Gastroesophageal sphincter (tissue), 3 donors: ENCODE measurements around the gene COL25A1.
"Not testable (repeated sequence)": the region's sequence is repeated elsewhere in the genome, so short reads cannot be mapped to it uniquely, and the experiment has no call there.

Experiments used
- EP300 ChIP-seq: sonication (generic); formaldehyde crosslinking; IDR thresholded peaks from one replicate; pipeline ENCODE4 v1.6.1; 2017; ENCODE audit warnings: antibody characterized with exemption, mild to moderate bottlenecking
- POLR2AphosphoS5 ChIP-seq: sonication (generic); formaldehyde crosslinking; IDR thresholded peaks from one replicate; pipeline ENCODE4 v1.6.1; 2017; ENCODE audit warnings: antibody characterized with exemption
- TF ChIP-seq, protein P1 (sequence below), 4 experiments: fragments of 200-600 bp in 2 of 4; fragments of 450-650 bp in 2 of 4; sonication (generic) in 1 of 4; IDR thresholded peaks; one replicate each; pipeline ENCODE4 v1.5.1; 2017 to 2019; ENCODE audit warnings: antibody characterized with exemption in 4 of 4, mild to moderate bottlenecking in 2 of 4, moderate library complexity in 2 of 4

DNA sequence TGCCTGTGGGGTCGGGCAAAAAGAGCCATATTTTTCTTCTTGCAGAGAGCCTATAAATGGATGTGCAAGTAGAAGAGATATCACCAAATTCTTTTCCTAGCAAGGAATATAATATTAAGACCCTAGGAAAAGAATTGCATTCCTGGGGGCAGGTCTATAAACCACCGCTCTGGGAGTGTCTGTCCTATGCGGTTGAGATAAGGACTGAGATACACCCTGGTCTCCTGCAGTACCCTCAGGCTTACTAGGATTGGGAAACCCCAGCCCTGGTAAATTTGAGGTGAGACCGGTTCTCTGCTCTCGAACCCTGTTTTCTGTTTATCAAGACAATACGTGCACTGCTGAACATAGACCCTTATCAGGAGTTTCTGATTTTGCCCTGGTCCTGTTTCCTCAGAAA, 280.8 kb downstream of the COL25A1 start:
- not testable (repeated sequence) for TF ChIP-seq EP300, POLR2AphosphoS5
- TF ChIP-seq, protein P1, sequence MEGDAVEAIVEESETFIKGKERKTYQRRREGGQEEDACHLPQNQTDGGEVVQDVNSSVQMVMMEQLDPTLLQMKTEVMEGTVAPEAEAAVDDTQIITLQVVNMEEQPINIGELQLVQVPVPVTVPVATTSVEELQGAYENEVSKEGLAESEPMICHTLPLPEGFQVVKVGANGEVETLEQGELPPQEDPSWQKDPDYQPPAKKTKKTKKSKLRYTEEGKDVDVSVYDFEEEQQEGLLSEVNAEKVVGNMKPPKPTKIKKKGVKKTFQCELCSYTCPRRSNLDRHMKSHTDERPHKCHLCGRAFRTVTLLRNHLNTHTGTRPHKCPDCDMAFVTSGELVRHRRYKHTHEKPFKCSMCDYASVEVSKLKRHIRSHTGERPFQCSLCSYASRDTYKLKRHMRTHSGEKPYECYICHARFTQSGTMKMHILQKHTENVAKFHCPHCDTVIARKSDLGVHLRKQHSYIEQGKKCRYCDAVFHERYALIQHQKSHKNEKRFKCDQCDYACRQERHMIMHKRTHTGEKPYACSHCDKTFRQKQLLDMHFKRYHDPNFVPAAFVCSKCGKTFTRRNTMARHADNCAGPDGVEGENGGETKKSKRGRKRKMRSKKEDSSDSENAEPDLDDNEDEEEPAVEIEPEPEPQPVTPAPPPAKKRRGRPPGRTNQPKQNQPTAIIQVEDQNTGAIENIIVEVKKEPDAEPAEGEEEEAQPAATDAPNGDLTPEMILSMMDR (IDR thresholded peaks at IDR 0.05), result not testable (repeated sequence)
